ENCODE results near the gene TBXAS1.
A peak's percentile ranks its signal among the peaks of the same experiment; 100 is the strongest.
"Not testable (repeated sequence)": the region's sequence is repeated elsewhere in the genome, so short reads cannot be mapped to it uniquely, and the experiment has no call there.

The TBXAS1 gene

DNA sequence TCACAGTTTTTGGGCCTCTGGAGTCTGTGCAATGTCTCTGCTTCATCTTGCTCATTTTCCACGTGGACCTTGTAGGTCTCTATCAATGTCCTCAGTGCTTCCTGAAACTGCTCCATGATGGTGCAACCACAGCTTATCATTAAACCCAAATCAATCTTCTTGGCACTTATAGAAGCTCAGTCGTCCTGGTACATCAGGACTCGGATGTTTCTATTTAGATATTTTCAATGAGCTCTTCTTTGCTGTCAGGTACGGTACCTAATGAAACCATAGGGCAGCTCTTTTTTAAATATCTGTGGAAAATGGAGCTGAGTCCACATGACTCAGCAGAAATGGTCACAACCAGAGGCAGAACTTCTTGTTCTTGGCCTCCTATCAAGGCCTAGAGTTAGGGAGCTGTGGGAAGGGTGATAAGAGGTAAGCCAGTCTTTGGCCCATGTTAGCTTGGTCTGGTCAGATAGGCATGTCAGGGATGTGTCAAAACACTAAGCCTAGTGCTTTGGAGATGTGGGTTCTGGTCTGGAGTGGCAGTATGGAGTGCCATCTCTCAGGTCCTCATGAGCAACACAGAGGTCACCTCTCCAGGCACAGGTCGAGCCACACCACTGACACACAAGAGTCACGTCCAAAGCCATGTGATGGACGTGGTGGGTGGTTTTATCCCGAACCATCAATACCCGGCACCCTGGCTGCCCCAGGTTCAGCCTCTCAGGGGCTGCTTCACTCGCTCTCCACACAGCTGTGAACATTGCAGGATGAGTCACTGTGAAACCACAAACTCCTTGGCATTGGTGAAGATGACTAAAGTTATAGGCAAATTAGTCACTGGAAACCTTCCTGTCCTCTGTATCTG lies 87.0 kb downstream of the TBXAS1 start:
- DNase-seq: peak; percentile 95

DNA sequence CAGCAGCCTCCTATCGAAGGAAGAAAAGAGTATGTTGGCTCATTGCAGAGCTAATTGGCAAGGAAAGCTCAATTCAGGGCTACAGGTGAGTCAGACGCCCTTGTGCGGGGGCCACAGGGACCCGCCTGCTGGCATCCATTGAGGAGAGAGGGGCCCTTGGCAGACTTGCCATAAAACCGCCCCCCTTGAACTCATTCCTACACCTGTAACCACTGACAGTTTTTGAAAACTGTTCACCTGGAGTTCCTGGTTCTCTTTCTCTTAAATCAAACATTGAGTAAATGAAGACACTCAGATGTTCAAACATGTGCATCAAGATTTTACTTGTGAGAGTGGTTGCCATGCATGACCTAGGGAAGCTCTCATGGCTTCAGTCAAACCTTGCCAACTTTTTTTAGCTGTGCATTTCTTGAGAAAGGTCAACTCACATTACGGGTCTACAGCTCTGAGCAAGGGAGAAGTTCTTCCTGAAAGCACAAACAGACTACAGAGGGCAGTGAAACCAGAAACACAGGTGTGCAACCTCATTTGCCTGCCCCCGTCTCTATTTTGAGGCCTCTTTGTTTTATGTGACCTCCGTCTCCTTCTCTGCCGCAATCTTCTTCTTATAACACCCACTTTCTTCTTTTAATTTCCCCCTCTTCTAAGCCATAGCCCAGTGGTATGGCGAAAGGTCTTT lies 87.8 kb downstream of the TBXAS1 start:
- DNase-seq: no peak

DNA sequence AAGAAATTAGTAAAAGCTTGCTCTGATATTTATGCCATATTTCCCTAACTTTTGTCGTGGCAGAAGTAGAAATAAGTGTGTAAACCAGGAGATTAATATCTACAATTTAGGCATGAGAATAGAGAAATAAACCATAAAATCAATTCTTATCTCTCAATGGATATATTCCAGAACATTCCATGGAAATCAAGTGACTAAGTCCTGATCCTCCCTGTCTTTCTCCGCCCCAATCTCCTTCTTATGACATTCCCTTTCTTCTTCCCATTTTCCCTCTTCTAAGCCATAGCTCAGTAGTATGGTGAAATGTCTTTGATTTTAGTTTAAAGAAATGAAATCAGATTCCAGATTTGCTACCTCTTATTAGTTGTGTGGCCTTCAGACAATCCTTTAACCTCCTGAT lies 88.8 kb downstream of the TBXAS1 start:
- DNase-seq: no peak

DNA sequence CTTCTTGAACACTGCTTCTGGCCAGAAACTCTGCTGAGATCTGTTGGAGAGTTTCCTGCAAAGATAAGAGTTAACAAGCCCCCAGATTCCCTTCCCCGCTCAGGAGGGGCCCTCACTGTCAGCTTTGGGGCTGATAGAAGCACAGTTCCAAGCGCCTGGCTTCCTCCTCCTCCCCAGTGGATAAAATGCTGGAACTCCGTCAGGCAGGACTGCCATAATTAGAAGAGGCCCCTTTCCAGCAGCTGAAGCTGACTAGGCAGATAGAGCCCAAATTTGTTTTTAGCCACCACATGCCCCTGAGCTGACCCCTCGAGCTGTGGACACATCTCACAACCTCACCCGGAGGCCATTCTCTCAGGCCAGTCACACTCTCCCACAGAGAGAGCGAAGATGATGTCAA lies 89.4 kb downstream of the TBXAS1 start:
- no peak for DNase-seq

DNA sequence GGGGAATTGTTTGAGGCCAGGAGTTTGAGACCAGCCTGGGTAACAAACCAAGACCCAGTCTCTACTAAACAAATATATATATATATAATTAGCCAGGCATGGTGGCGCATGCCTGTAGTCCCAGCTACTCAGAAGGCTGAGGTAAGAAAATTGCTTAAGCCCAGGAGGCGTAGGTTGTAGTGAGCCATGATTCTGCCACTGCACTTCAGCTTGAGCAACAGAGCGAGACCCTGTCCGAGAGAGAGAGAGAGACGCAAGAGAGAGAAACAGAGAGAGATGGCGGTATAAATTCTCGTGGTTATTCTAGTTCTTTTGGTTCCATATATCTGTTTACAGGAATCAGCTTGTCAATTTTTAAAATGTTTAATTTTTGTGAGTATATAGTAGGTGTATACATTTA lies 94.0 kb downstream of the TBXAS1 start:
- DNase-seq: no peak

DNA sequence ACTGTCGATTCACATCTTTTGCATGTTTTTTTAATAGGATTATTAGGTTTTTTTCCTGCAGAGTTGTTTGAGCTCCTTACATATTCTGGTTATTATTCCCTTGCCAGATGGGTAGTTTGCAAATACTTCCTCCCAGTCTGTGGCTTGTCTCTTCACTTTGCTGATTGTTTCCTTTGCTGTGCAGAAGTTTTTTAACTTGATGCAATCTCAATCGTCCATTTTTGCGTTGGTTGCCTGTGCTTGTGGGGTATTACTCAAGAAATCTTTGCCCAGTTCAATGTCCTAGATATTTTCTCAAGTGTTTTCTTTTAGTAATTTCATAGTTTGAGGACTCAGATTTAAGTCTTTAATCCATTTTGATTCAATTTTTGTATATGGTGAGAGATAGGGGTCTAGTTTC lies 95.4 kb downstream of the TBXAS1 start:
- DNase-seq: no peak

DNA sequence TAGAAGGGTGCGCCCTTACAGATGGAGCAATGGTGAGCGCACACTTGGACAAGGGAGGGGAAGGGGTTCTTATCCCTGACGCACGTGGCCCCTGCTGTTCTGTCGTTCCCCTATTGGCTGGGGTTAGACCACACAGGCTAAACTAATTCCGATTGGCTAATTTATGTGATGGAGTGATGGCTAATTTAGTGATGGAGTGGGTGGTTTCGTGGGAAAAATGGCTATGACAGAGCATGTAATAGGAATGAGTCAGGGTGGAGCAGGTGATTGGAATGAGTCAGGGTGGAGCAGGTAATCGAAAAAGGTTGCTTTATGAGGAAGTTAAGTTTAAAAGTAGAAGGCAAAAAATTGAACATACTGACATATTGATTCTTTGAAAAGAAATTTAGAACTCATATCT lies 100.2 kb downstream of the TBXAS1 start:
- DNase-seq: not testable (repeated sequence)

DNA sequence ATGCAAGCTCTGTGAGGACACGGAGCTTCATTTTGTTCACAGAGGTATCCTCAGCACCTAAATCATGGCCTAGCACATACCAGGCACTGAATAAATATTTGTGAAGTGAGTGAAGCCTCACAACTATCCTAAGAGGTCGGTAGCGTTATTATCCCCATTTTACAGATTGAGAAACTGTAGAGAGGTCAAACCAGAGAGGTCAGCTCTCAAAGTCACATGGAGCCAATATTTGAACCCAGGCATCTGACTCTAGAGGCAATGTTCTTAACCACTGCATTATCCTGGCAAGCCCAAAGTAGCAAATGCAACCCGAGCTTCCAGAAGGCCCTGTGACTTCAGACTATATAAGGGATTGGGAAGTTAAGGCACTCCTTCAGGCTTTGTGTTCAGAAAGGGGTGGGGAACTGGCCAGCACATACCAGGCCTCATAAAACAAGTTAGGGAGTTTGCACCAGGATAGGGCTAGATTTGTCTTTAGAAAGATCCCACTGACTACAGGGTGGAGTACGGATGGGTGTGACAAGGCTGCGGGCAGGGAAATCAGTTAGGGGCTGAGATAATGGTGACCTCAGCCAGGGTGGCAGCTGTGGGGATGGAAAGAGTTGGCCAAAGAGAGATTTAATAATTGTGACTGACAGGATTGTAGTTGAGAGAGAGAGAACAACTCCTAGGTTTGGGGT lies 101.4 kb downstream of the TBXAS1 start:
- no peak for DNase-seq

DNA sequence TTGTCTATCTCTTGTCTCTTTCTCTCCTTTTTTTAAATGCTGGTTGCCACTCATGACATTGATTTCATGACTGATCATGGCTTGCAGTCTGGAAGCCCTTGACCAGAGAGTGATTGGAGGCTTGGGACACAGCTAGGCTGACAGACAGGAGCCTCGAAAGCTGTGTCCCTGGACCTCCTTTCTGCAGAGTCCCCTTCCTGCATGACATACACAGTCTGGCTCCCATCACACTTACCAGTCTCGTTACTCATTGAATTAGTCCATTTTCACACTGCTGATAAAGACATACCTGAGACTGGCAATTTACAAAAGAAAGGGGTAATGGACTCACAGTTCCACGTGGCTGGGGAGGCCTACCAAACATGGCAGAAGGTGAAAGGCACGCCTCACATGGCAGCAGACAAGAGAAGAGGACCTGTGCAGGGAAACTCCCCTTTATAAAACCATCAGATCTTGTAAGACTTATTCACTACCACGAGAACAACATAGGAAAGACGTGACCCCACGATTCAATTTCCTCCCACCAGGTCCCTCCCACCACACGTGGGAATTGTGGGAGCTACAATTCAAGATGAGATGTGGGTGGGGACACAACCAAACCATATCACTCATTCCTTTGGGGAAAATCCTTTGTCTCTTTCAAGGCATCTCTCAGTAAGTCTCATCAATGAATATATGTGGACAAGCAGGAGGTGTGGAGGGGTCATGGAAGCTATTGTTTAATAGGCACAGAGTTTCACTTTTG lies 102.3 kb downstream of the TBXAS1 start:
- no peak for DNase-seq

DNA sequence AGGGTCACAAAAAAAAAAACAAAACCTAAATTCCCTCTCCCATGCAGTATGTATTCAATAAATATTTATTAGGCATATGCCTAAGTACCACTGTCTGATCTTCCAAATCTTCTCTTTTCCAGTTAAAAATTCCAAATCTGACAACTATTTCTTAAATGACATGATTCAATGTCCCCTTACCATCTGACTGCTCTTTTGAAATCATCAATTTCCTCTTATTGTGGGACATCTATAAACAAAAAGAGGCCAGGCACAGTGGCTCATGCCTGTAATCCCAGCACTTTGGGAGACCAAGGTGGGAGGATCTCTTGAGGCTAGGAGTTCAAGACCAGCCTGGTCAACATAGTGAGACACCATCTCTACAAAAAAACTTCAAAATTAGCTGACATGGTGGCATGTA lies 103.5 kb downstream of the TBXAS1 start:
- no peak for DNase-seq

DNA sequence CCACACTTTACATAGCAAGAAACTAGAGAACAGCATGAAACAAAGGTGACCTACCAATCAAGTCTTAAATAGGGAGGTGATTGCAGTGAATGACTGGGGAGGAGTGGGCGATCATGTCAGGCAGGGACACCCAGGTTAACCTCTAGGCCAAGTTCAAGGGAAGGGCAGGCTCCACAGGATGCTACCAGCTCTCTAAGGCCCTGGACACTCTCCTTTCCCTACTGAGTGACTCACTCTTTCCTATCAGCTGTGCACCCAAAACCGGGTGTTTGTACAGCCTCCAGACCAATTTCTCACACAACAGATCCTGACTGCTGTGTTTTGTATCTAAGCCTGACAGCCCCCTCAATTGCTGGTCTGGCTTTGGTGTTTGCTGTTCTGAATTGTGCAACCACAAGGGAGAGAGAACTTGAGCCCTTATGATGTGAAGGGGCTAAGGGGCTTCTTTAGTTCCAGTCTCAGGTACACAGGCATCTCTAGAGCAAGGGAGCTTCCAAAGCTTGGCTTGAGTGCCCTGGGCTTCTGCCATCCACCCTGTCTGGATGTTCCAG lies 107.8 kb downstream of the TBXAS1 start:
- peak; percentile 58 to 60 for DNase-seq

DNA sequence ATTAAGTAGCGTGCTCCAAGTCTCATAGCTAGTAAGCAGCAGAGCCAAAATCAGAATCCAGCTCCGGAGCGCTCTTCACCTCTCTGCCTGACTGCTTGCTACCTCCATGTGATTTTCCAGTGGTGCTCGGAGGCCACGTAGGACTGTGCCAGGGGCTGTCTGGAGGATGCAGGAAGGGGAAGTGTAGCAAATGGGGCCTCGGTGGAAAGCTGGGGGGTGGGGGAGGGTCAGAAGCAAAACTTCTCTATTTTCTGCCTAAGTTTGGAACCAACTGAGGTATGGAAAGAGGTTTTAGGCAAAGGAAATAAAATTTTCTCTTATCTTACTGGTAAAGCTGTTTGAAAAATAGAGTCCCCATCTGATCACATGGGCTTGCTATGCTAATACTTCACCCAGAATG lies 108.7 kb downstream of the TBXAS1 start:
- peak; percentile 82 to 84 for DNase-seq

DNA sequence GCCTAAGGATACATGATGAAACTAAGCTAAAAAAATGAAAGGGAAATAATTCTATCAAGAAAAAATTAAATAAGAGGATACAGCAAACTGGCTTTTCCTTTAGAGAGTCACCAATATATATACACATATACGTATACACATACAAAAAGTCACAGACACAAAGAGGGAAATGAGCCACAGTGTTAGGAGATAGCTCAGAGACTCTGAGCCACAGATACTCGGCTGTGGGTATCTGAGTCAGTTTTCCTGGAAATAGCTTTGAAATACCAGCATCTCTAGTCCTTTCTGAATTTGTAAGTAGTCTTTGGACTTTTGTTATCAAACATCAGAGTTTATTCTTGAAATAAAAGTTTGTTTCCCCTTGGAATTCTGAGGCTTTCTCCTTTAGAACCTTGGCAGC lies 111.8 kb downstream of the TBXAS1 start:
- no peak for DNase-seq

DNA sequence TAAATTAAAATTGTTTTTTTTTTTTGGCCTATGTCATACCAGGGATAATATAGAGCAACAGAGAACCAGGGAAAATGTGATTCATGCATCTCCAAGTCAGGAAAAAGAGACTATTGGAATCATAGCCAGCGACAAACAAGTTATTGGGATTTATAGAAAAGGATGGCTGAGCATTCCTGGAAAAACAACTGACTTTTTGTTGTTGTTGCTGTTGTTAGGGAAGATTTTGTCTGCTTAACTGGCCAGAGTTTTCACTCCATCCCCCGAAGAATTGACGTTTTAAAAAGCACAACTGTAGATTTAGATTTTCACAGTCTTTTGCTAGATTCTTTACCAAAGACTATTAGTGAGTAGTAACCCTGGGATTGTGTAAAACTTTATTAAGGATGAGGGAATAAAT lies 112.4 kb downstream of the TBXAS1 start:
- no peak for DNase-seq

DNA sequence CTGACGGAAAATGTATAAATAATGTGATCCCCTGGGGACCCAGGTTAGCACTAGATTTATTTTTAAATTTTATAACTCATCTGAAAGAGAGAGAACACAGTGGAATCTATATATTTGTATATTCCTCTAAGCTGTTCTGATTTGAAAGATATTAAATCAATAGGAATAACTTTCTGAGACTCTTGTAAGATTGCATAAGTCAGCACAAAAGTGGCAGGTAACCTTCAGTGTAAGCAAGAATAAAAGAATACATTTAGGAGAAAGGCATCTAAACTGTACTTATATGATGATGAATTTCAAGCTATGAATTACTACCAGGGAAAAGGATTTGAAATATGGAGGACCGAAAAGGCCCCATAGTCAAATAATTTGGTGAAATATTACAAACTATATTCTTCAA lies 112.8 kb downstream of the TBXAS1 start:
- no peak for DNase-seq

DNA sequence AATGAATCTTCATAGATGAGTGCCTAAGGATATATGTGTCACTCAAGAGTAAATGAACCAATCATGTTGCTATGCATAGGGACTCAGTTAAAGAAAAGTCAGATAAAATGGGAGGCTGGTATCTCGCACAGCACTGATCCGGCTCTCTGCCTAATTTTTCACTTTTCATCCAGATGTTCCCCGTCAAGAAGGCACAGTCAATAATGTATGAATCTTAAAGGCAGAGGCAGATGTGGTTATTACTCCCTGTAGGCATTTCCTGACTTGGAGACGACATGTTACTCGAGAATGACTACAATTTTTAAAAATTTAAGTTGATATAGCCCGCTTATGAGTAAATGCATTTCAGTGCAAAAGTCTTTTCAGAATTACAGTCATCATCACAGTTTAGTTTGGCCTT lies 113.6 kb downstream of the TBXAS1 start:
- no peak for DNase-seq

DNA sequence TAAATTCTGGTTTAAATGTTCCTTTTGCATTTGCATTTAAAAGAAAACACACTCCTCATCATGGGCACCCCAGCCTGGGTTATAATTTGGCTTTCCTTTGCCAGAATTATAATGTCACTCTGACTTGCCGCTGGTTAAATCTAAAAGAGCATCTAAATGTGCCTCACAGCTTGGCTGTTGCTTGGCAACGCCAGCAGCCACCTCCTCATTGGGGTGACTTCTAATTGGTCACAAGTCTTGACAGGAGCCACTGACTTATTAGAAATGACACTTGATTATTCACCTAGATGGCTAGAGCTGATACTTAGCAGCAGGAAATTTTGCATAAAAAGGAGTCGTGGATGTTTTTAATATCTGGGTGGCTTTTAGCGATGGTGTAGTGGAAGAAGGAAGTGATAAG lies 114.3 kb downstream of the TBXAS1 start:
- DNase-seq: no peak

DNA sequence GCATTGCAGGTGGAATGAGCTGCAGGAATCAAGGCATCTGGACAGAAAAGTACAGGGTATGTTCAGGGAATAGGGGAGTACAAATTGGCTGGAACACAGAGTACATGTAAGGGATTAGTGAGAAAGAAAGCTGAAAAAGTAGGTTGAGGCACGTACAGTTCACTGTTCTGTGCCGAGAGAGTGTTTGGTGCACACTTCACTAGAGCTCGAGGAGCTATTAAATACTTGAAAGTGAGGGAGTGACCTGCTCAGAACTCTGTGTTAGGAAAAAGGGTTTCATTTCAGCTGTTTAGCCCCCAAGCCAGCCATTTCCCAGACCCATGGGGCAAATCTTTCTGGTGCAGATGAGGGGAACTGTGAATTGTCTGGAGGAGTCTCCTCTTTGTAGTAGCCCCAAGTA lies 115.2 kb downstream of the TBXAS1 start:
- DNase-seq: no peak

DNA sequence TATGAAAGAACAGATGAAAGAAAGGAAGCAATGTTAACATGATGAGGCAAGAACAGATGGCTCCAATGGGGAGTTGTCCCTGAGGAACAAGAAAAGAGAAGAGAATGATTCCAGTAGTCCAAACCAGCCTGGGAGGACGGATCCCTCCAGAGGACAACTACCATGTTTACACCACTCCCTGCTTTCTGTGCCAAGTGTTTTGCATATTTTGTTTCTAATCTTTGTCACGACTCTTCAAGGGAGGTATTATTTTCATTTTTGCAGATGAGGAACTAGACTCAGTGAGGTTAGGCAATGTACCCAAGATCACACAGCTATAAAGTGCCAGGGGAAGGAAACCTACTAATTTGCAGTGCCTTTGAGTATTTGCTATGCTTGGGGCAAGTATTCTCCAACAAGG lies 117.5 kb downstream of the TBXAS1 start:
- no peak for DNase-seq

DNA sequence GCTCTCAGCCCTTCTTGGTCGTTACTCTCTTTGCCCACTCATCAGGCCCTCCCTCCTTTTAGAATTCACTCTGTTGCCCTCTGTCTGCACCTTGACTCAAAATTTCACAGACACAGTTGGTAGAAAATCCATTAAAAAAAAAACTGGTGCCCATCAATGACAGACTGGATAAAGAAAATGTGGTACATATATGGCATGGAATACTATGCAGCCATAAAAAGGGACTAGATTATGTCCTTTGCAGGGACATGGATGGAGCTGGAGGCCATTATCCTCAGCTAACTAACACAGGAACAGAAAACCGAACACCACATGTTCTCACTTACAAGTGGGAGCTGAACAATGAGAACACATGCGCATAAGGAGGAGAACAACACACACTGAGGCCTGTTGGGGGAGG lies 118.0 kb downstream of the TBXAS1 start:
- DNase-seq: no peak

DNA sequence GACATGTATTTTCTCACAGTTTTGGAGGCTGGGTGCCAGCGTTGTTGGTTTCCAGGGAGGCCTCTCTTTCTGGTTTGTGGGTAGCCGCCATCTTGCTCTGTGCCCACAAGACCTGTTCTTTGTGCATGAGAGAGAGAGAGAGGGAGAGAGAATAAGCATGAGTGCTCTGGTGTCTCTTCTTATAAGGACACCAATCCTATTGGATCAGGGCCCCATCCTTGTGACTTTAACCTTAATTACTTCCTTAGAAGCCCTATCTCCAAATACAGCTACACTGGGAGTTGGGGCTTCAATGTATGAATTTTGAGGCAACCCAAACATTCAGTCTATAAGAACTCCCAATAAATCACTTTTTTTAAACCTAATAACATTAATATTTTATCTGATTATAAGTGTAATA lies 119.1 kb downstream of the TBXAS1 start:
- no peak for DNase-seq

DNA sequence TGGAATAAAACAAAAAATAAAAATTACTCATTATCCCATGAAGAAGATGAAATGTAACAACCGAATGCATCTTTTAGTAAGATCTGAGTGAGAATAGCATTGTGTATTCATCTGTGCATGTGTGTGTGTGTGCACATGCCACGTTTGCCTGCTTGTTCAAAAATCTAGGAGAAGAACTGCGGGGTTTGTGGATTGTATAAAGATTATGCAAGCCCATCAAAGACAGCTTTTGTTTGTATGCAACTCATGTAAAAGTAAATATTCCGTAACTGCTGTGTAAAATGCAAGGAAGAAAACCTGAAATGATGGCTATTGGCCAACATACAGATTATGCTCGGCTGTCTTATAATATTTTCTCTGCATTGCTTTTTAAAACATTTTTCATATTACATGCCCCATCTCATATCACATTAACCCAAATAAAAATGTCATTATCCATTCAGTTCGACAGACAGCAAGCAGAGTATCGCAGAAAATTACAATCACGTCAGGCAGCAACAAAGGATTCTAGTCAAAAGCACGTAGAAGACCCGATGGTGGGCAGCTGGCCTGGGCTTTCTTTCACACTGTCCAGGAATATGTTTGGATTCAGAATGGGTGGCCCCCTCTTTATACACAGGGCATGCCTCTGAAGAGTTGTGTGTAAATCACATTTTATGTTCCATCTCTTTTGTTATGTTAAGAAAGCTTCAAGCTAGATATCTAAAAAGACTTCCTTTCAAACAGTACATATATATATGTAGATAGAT lies 119.7 kb downstream of the TBXAS1 start:
- no peak for DNase-seq
